PC-9 (cell line): ENCODE data around the gene FADS3. TPM values are rescaled to one million over a fixed set of nuclear protein-coding genes. Genes with fewer than 3 reads are reported as not detected.

Experiments
- BruUV-seq: library from RNA; stranded (reverse); fragments of 400-500 nt; replicated peaks from 2 replicates; lab custom pipeline; 2021; lab: Mats Ljungman, UMichigan
- CTCF ChIA-PET: fragments of 300-600 bp; sonication (Branson Sonifier 250); formaldehyde crosslinking; loops from one replicate; lab custom pipeline; 2022; ENCODE audit warnings: antibody characterized with exemption; lab: Charles Lee
- POLR2A ChIA-PET: fragments of 300-600 bp; sonication (Branson Sonifier 250); formaldehyde crosslinking; loops from one replicate; lab custom pipeline; 2022; ENCODE audit warnings: antibody characterized with exemption; ENCODE audit not compliant: unreplicated experiment; lab: Charles Lee
- DNase-seq, 2 experiments: peaks; one replicate each; pipeline versions ENCODE4 v3.0.0 to v3.0.0-alpha.2; 2015 to 2022; ENCODE audit warnings: mixed read lengths in 1 of 2
- H2AFZ ChIP-seq: fragments of 200-600 bp; sonication (generic); 2 replicates; pipeline ENCODE4 v1.8.1; 2017; ENCODE audit warnings: antibody characterized with exemption
- H3F3A ChIP-seq: fragments of 200-600 bp; sonication (generic); 2 replicates; pipeline ENCODE4 v1.8.1; 2017; ENCODE audit warnings: antibody characterized with exemption, mild to moderate bottlenecking, low read depth; ENCODE audit not compliant: insufficient read depth
- H3K27ac ChIP-seq: fragments of 200-600 bp; sonication (generic); 2 replicates; pipeline ENCODE4 v1.6.1; 2016; ENCODE audit warnings: mixed run types
- H3K27me3 ChIP-seq: fragments of 200-600 bp; sonication (generic); 2 replicates; pipeline ENCODE4 v1.6.1; 2016; ENCODE audit warnings: low read depth, mixed run types; ENCODE audit not compliant: insufficient read depth
- H3K36me3 ChIP-seq: fragments of 200-600 bp; sonication (generic); 2 replicates; pipeline ENCODE4 v1.6.1; 2016; ENCODE audit warnings: low read depth, mixed run types
- H3K4me1 ChIP-seq: fragments of 200-600 bp; sonication (generic); replicated peaks from 2 replicates; pipeline ENCODE4 v1.6.1; 2016; ENCODE audit warnings: mixed run types; ENCODE audit not compliant: insufficient read depth
- H3K4me2 ChIP-seq: fragments of 200-600 bp; sonication (generic); 2 replicates; pipeline ENCODE4 v1.6.1; 2017; ENCODE audit warnings: mixed run types
- H3K4me3 ChIP-seq: fragments of 200-600 bp; sonication (generic); 2 replicates; pipeline ENCODE4 v1.6.1; 2016; ENCODE audit warnings: mixed run types
- H3K79me2 ChIP-seq: fragments of 200-600 bp; sonication (generic); 2 replicates; pipeline ENCODE4 v1.6.1; 2017; ENCODE audit warnings: low read depth, mixed run types
- H3K9me2 ChIP-seq: fragments of 200-600 bp; sonication (generic); 2 replicates; pipeline ENCODE4 v1.8.1; 2017; ENCODE audit warnings: mild to moderate bottlenecking; ENCODE audit not compliant: insufficient read depth
- H3K9me3 ChIP-seq: fragments of 200-600 bp; sonication (generic); 2 replicates; pipeline ENCODE4 v1.8.1; 2016; ENCODE audit warnings: low read depth; ENCODE audit not compliant: insufficient read depth
- H4K20me1 ChIP-seq: fragments of 200-600 bp; sonication (generic); 2 replicates; pipeline ENCODE4 v1.8.1; 2017; ENCODE audit not compliant: insufficient read depth
- CTCF ChIP-seq: fragments of 200-600 bp; sonication (generic); conservative IDR thresholded peaks from 2 replicates; pipeline ENCODE4 v1.6.1; 2017; ENCODE audit warnings: mixed run types, antibody characterized with exemption, mild to moderate bottlenecking, moderate library complexity
- EZH2 ChIP-seq: fragments of 200-600 bp; sonication (generic); IDR thresholded peaks from 2 replicates; pipeline ENCODE4 v1.8.0; 2017; ENCODE audit warnings: antibody characterized with exemption, low read depth
- intact Hi-C: fragments of 100-400 bp; cut with micrococcal nuclease; formaldehyde crosslinking; loops from one replicate; pipeline ENCODE4 v1.10.0; 2022; ENCODE audit not compliant: unreplicated experiment
- total RNA-seq: library from RNA; stranded (reverse); gene quantifications from 2 replicates; pipeline ENCODE4 v1.2.3, GENCODE V29; 2021

The FADS3 gene
- total RNA-seq, 1 experiment from 2014 or later = 75.5 TPM

GRCh38 chr11:61832754-61833153, 58.6 kb downstream of the FADS3 start:
- H2AFZ ChIP-seq = no peak overlapping the region
- no peaks in the 10 kb centered on the region for H3K27me3 ChIP-seq
- H3K27ac ChIP-seq = no peak overlapping the region
- no peaks in the 10 kb centered on the region for H4K20me1 ChIP-seq
- CTCF ChIA-PET = no interaction called here
- no peaks in the 10 kb centered on the region for H3F3A ChIP-seq
- no peaks in the 10 kb centered on the region for H3K9me3 ChIP-seq
- no TSS peak for BruUV-seq
- no peak overlapping the region for H3K4me2 ChIP-seq
- H3K9me2 ChIP-seq = no peaks in the 10 kb centered on the region
- intact Hi-C loops = no loop called here
- POLR2A ChIA-PET = interaction anchor here (0.6 kb wide), 1 partner anchor 18 kb away, joined by 6 read pairs; no protein-coding TSS in a partner anchor
- no peak overlapping the region for H3K4me3 ChIP-seq
- TF ChIP-seq EZH2 (no peak), CTCF (no peak)
- no peak for DNase-seq
- no peaks in the 10 kb centered on the region for H3K79me2 ChIP-seq
- no peaks in the 10 kb centered on the region for H3K36me3 ChIP-seq
- 0 out of 2 replicates have a peak, but pooled peaks cover 5% of the 10 kb centered on the region for H3K4me1 ChIP-seq

- POLR2A ChIA-PET = interaction anchor here (0.6 kb wide), 1 partner anchor 139 kb away, joined by 5 read pairs; no protein-coding TSS in a partner anchor
- BruUV-seq = no TSS peak
- H3K27me3 ChIP-seq = no peaks in the 10 kb centered on the region
- no peak overlapping the region for H3K4me2 ChIP-seq
- TF ChIP-seq CTCF (no peak), EZH2 (no peak)
- H2AFZ ChIP-seq = no peak overlapping the region
- H3F3A ChIP-seq = no peaks in the 10 kb centered on the region
- intact Hi-C loops = no loop called here
- H3K36me3 ChIP-seq = no peaks in the 10 kb centered on the region
- H3K79me2 ChIP-seq = no peaks in the 10 kb centered on the region
- H3K4me3 ChIP-seq = no peak overlapping the region
- no peak for DNase-seq
- no peaks in the 10 kb centered on the region for H3K9me2 ChIP-seq
- CTCF ChIA-PET = no interaction called here
- no peaks in the 10 kb centered on the region for H4K20me1 ChIP-seq
- H3K4me1 ChIP-seq = 0 out of 2 replicates have a peak, but pooled peaks cover 5% of the 10 kb centered on the region
- H3K9me3 ChIP-seq = no peaks in the 10 kb centered on the region
- H3K27ac ChIP-seq = no peak overlapping the region
Measured at GRCh38 chr11:61832207-61832606, 59.1 kb downstream of the FADS3 start.

GRCh38 chr11:61830237-61831105, 60.9 kb downstream of the FADS3 start:
- Histone ChIP-seq H4K20me1 (no peaks in the 10 kb centered on the region), H3K79me2 (no peaks in the 10 kb centered on the region), H3K9me3 (no peaks in the 10 kb centered on the region), H3K4me2 (no peak overlapping the region), H3K27me3 (no peaks in the 10 kb centered on the region), H3K36me3 (no peaks in the 10 kb centered on the region), H3K4me3 (no peak overlapping the region), H3K9me2 (no peaks in the 10 kb centered on the region), H3K4me1 (0 out of 2 replicates have a peak, but pooled peaks cover 5% of the 10 kb centered on the region), H3K27ac (no peak overlapping the region), H3F3A (no peaks in the 10 kb centered on the region), H2AFZ (no peak overlapping the region)
- ChIA-PET CTCF (interaction anchor here (1.4 kb wide), 1 partner anchor 16 kb away, joined by 3 read pairs; no protein-coding TSS in a partner anchor), POLR2A (interaction anchor here (0.6 to 0.7 kb wide), 2 partner anchors 16 to 142 kb away, joined by 4 read pairs; no protein-coding TSS in a partner anchor)
- TF ChIP-seq CTCF (no peak), EZH2 (no peak)
- no TSS peak for BruUV-seq
- intact Hi-C loops = no loop called here
- no peak for DNase-seq
